ENCODE data around the gene MYL4.
"Not testable (repeated sequence)": the region's sequence is repeated elsewhere in the genome, so short reads cannot be mapped to it uniquely, and the experiment has no call there.

The MYL4 gene

GRCh38 chr17:47179141-47179540 is 30.0 kb upstream of the MYL4 start:
- Histone ChIP-seq H3K9me3 (ENCODE audit: insufficient read depth, low read depth, low read length) (no peaks in the 10 kb centered on the region), H3K9ac (ENCODE audit: low read depth, low read length) (no peak overlapping the region), H3K27ac (ENCODE audit: low read length) (no peak overlapping the region), H3K27me3 (ENCODE audit: insufficient read depth, low read length) (no peaks in the 10 kb centered on the region), H3K4me3 (ENCODE audit: low read length) (no peak overlapping the region), H3K36me3 (ENCODE audit: insufficient read depth, low read depth, low read length) (peaks cover 45% of the 10 kb centered on the region), H3K4me1 (ENCODE audit: insufficient read depth, low read length) (peaks cover 15% of the 10 kb centered on the region)

DNA sequence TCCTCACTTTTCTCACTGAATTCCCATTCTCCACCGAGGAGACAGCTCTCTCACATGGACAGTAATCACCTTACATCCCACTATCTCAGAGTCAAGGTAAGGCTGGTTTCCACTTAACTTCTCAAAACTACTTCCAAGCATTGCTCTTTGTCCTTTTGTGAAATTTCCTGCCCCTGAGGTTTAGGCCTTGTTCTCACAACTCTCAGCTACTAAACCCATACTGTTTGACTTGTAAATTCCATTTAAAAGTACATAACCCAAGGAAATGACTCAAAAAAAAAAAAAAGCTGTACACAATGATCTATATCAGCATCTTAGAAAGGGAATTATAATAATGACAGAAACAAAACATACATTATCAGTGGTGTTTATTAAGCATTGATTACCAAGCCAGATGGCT is 28.8 kb upstream of the MYL4 start:
- H3K4me1 ChIP-seq (ENCODE audit: insufficient read depth, low read length): peaks cover 15% of the 10 kb centered on the region
- no peak overlapping the region for H3K4me3 ChIP-seq (ENCODE audit: low read length)
- H3K36me3 ChIP-seq (ENCODE audit: insufficient read depth, low read depth, low read length): peaks cover 39% of the 10 kb centered on the region
- no peaks in the 10 kb centered on the region for H3K27me3 ChIP-seq (ENCODE audit: insufficient read depth, low read length)
- H3K9ac ChIP-seq (ENCODE audit: low read depth, low read length): no peak overlapping the region
- H3K9me3 ChIP-seq (ENCODE audit: insufficient read depth, low read depth, low read length): no peaks in the 10 kb centered on the region
- no peak overlapping the region for H3K27ac ChIP-seq (ENCODE audit: low read length)

- H3K4me1 ChIP-seq (ENCODE audit: insufficient read depth, low read length): peaks cover 15% of the 10 kb centered on the region
- H3K9ac ChIP-seq (ENCODE audit: low read depth, low read length); H3K9me3 ChIP-seq (ENCODE audit: insufficient read depth, low read depth, low read length); H3K27me3 ChIP-seq (ENCODE audit: insufficient read depth, low read length); H3K4me3 ChIP-seq (ENCODE audit: low read length); H3K27ac ChIP-seq (ENCODE audit: low read length): not testable (repeated sequence)
- peaks cover 37% of the 10 kb centered on the region for H3K36me3 ChIP-seq (ENCODE audit: insufficient read depth, low read depth, low read length)
Measured at GRCh38 chr17:47180988-47181387, 28.2 kb upstream of the MYL4 start.

DNA sequence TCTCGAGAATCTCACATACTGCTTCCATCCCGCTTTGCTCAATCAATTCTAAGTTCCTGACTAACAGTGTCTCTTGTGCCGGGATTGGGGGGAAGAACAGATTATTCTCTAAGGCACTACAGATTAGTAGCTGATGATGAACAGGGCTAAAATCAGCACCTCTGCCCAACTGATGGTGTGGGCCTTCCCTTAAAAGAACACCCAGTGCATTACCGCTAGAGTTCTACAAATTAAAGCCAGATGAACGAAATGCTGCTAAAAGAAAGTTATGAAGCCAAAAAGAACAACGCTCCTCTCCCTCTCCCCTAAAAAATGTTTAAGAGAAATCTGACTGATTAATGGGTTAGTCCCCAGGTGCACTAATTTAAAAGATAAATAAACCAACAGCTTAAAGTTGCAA is 24.5 kb upstream of the MYL4 start:
- peaks cover 11% of the 10 kb centered on the region for H3K36me3 ChIP-seq (ENCODE audit: insufficient read depth, low read depth, low read length)
- H3K4me1 ChIP-seq (ENCODE audit: insufficient read depth, low read length): peaks cover 7% of the 10 kb centered on the region
- no peak overlapping the region for H3K27ac ChIP-seq (ENCODE audit: low read length)

DNA sequence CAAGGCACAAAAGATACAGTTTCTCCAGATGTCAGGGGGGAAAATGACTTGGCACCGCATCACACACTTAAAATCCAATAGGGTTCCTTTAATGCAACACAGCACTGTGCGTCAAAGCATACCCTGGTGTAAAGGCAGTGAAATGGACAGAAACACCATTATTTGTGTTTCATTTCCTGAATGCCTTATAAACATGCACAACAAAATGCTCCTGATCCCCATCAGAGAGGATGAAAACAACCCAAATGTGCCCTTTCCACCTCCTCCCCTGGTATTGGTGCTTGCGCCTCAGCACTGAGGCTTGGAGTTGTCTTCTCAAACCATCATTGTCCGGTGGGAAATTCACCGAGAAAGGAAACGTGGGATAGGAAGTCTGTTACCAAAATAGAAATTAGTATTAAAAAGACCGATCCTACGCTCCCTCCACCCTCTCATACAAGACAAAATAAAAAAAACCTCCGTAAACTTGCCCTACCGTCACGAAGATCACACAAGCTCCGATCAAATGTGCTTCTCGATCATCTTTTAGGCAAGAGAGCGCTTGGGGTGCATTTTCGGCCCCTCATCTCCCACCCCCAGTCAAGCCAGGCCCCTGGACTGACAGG is 20.8 kb upstream of the MYL4 start:
- peak overlapping the region; percentile 80 for H3K4me3 ChIP-seq (ENCODE audit: low read length)
- H3K36me3 ChIP-seq (ENCODE audit: insufficient read depth, low read depth, low read length): no peaks in the 10 kb centered on the region
- H3K27me3 ChIP-seq (ENCODE audit: insufficient read depth, low read length): no peaks in the 10 kb centered on the region
- peak overlapping the region; percentile 89 for H3K9ac ChIP-seq (ENCODE audit: low read depth, low read length)
- no peaks in the 10 kb centered on the region for H3K9me3 ChIP-seq (ENCODE audit: insufficient read depth, low read depth, low read length)
- peak overlapping the region; percentile 13 for H3K27ac ChIP-seq (ENCODE audit: low read length)
- no peaks in the 10 kb centered on the region for H3K4me1 ChIP-seq (ENCODE audit: insufficient read depth, low read length)

More for the DNA sequence above, 24.5 kb upstream of the MYL4 start:
- H3K4me3 ChIP-seq (ENCODE audit: low read length): no peak overlapping the region
- no peaks in the 10 kb centered on the region for H3K27me3 ChIP-seq (ENCODE audit: insufficient read depth, low read length)
- H3K9ac ChIP-seq (ENCODE audit: low read depth, low read length): no peak overlapping the region
- no peaks in the 10 kb centered on the region for H3K9me3 ChIP-seq (ENCODE audit: insufficient read depth, low read depth, low read length)

- no peaks in the 10 kb centered on the region for H3K27me3 ChIP-seq (ENCODE audit: insufficient read depth, low read length)
Measured at GRCh38 chr17:47188876-47189731, 20.0 kb upstream of the MYL4 start, which contains the start of gene CDC27. Gene CDC27, minus strand, starts transcription at chr17:47189295. Its CDS starts 123 bp downstream, at chr17:47189172.

GRCh38 chr17:47189732-47190237 is 19.4 kb upstream of the MYL4 start:
- Histone ChIP-seq H3K9me3 (ENCODE audit: insufficient read depth, low read depth, low read length) (no peaks in the 10 kb centered on the region), H3K4me1 (ENCODE audit: insufficient read depth, low read length) (no peaks in the 10 kb centered on the region), H3K27ac (ENCODE audit: low read length) (no peak overlapping the region), H3K4me3 (ENCODE audit: low read length) (peak overlapping the region; percentile 80), H3K36me3 (ENCODE audit: insufficient read depth, low read depth, low read length) (no peaks in the 10 kb centered on the region), H3K27me3 (ENCODE audit: insufficient read depth, low read length) (no peaks in the 10 kb centered on the region), H3K9ac (ENCODE audit: low read depth, low read length) (peak overlapping the region; percentile 63; the same call in 1 of the 2 replicates)

More at GRCh38 chr17:47188876-47189731, 20.0 kb upstream of the MYL4 start, which contains the start of gene CDC27:
- Histone ChIP-seq H3K27ac (ENCODE audit: low read length) (peak within 1 kb of the TSS; percentile 13), H3K36me3 (ENCODE audit: insufficient read depth, low read depth, low read length) (no peaks in the 10 kb centered on the region), H3K9me3 (ENCODE audit: insufficient read depth, low read depth, low read length) (no peaks in the 10 kb centered on the region), H3K4me3 (ENCODE audit: low read length) (peak within 1 kb of the TSS; percentile 80), H3K9ac (ENCODE audit: low read depth, low read length) (peak within 1 kb of the TSS; percentile 89), H3K4me1 (ENCODE audit: insufficient read depth, low read length) (no peaks in the 10 kb centered on the region)

GRCh38 chr17:47190243-47190642 is 18.9 kb upstream of the MYL4 start:
- Histone ChIP-seq H3K4me3 (ENCODE audit: low read length) (no peak overlapping the region), H3K4me1 (ENCODE audit: insufficient read depth, low read length) (no peaks in the 10 kb centered on the region), H3K9ac (ENCODE audit: low read depth, low read length) (no peak overlapping the region; the same call in 1 of the 2 replicates), H3K36me3 (ENCODE audit: insufficient read depth, low read depth, low read length) (no peaks in the 10 kb centered on the region), H3K27ac (ENCODE audit: low read length) (no peak overlapping the region), H3K9me3 (ENCODE audit: insufficient read depth, low read depth, low read length) (no peaks in the 10 kb centered on the region), H3K27me3 (ENCODE audit: insufficient read depth, low read length) (no peaks in the 10 kb centered on the region)

GRCh38 chr17:47190770-47191169 is 18.4 kb upstream of the MYL4 start:
- Histone ChIP-seq H3K9me3 (ENCODE audit: insufficient read depth, low read depth, low read length) (no peaks in the 10 kb centered on the region), H3K9ac (ENCODE audit: low read depth, low read length) (no peak overlapping the region), H3K27ac (ENCODE audit: low read length) (no peak overlapping the region), H3K4me1 (ENCODE audit: insufficient read depth, low read length) (no peaks in the 10 kb centered on the region), H3K36me3 (ENCODE audit: insufficient read depth, low read depth, low read length) (no peaks in the 10 kb centered on the region), H3K4me3 (ENCODE audit: low read length) (no peak overlapping the region), H3K27me3 (ENCODE audit: insufficient read depth, low read length) (no peaks in the 10 kb centered on the region)

DNA sequence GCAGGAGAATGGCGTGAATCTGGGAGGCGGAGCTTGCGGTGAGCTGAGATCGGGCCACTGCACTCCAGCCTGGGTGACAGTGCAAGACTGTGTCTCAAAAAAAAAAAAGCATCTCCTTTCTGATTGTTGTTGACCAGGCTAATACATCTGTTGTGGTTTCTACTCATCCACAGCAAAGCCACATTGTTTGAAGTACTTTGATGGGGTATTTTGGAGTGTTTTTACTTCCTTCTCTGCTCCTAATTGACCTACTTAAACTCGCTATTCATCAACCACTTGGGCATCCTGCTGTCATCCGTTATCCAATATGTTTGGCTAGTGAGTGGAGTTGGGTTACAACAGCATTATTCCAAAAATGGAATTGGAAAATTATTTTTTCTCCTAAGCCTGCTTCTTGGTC is 16.6 kb upstream of the MYL4 start:
- no peaks in the 10 kb centered on the region for H3K9me3 ChIP-seq (ENCODE audit: insufficient read depth, low read depth, low read length)
- no peak overlapping the region for H3K27ac ChIP-seq (ENCODE audit: low read length)
- no peaks in the 10 kb centered on the region for H3K4me1 ChIP-seq (ENCODE audit: insufficient read depth, low read length)
- H3K9ac ChIP-seq (ENCODE audit: low read depth, low read length): no peak overlapping the region
- no peaks in the 10 kb centered on the region for H3K36me3 ChIP-seq (ENCODE audit: insufficient read depth, low read depth, low read length)
- H3K4me3 ChIP-seq (ENCODE audit: low read length): no peak overlapping the region
- H3K27me3 ChIP-seq (ENCODE audit: insufficient read depth, low read length): no peaks in the 10 kb centered on the region

DNA sequence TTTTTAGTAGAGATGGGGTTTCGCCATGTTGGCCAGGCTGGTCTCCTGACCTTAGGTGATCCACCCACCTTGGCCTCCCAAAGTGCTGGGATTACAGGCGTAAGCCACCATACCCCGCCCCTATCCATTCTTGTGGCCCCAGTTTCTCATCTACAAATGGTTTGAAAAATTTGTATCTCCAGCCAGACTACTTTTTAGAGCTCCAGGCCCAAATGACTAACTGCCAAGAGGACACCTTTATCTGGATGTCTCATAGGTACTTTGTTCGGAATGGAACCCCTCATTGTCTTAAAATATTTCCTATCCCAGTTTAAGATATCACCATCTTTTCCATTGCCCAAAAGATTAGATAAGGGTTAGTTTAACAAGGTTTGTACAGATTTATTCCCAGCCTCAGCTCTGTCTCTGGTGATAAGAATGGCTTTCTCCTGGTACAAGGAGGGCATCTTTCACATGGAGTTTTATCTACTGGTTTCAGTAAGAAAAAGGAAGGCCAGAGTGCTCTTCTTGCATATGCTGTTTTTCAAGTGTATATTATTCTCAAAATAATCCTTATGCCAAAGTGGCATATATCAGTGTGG is 15.1 kb upstream of the MYL4 start:
- no peak overlapping the region for H3K9ac ChIP-seq (ENCODE audit: low read depth, low read length)
- no peaks in the 10 kb centered on the region for H3K27me3 ChIP-seq (ENCODE audit: insufficient read depth, low read length)
- H3K4me3 ChIP-seq (ENCODE audit: low read length): no peak overlapping the region
- H3K9me3 ChIP-seq (ENCODE audit: insufficient read depth, low read depth, low read length): no peaks in the 10 kb centered on the region
- no peaks in the 10 kb centered on the region for H3K4me1 ChIP-seq (ENCODE audit: insufficient read depth, low read length)
- no peak overlapping the region for H3K27ac ChIP-seq (ENCODE audit: low read length)
- H3K36me3 ChIP-seq (ENCODE audit: insufficient read depth, low read depth, low read length): no peaks in the 10 kb centered on the region
